ENCODE data around the gene LSM7.

- TF ChIP-seq CTCF (IDR thresholded peaks at IDR 0.05) = no peak
- no peak for TF ChIP-seq POLR2A (IDR thresholded peaks at IDR 0.05)
These were observed 17.6 kb upstream of the LSM7 start for GRCh38 chr19:2345794-2346663.
